ENCODE measurements around the gene EHD3. TPM values are rescaled to one million over a fixed set of nuclear protein-coding genes. Genes with fewer than 3 reads are reported as not detected.

Gene EHD3
- total RNA-seq, 1 donor = 8.2 TPM

- no peaks in the 10 kb centered on the region for H3K9me3 ChIP-seq (ENCODE audit: low read depth, low read length)
- peaks cover 46% of the 10 kb centered on the region for H3K4me1 ChIP-seq (ENCODE audit: insufficient read depth, low read length)
These were observed 10.9 kb upstream of the EHD3 start for GRCh38 chr2:31223026-31223425.

GRCh38 chr2:31223749-31224148 lies 10.2 kb upstream of the EHD3 start:
- Histone ChIP-seq H3K4me1 (ENCODE audit: insufficient read depth, low read length) (peaks cover 38% of the 10 kb centered on the region), H3K27me3 (ENCODE audit: insufficient read depth, low read length) (no peaks in the 10 kb centered on the region), H3K9me3 (ENCODE audit: low read depth, low read length) (no peaks in the 10 kb centered on the region), H3K4me3 (ENCODE audit: low read length) (no peak overlapping the region)

More at GRCh38 chr2:31223026-31223425, 10.9 kb upstream of the EHD3 start:
- H3K27me3 ChIP-seq (ENCODE audit: insufficient read depth, low read length) = no peaks in the 10 kb centered on the region
- H3K4me3 ChIP-seq (ENCODE audit: low read length) = no peak overlapping the region

DNA sequence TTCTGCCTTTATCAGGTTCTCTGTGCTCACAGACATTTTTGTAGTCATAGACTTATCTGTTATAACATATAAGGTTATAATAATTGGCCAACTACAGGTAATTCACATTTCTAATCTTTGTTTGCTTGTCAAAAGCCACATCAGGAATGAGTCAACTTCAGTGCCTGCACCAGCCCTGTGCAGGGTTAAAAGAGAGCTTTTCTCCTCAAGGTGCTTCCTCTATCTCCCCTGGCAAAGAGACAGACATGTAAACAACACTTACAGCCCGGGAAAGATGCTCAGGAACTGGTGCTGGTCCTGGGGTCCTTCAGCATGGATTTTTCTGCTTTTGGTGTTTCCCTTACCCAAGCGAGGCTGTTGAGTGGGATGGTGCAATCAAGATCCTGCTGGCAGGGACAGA lies 7.7 kb upstream of the EHD3 start:
- no peaks in the 10 kb centered on the region for H3K9me3 ChIP-seq (ENCODE audit: low read depth, low read length)
- no peaks in the 10 kb centered on the region for H3K27me3 ChIP-seq (ENCODE audit: insufficient read depth, low read length)
- peaks cover 16% of the 10 kb centered on the region for H3K4me1 ChIP-seq (ENCODE audit: insufficient read depth, low read length)
- no peak overlapping the region for H3K4me3 ChIP-seq (ENCODE audit: low read length)

- peaks cover 8% of the 10 kb centered on the region for H3K4me1 ChIP-seq (ENCODE audit: insufficient read depth, low read length)
- no peak overlapping the region for H3K4me3 ChIP-seq (ENCODE audit: low read length)
- no peaks in the 10 kb centered on the region for H3K9me3 ChIP-seq (ENCODE audit: low read depth, low read length)
- no peaks in the 10 kb centered on the region for H3K27me3 ChIP-seq (ENCODE audit: insufficient read depth, low read length)
These were observed 6.8 kb upstream of the EHD3 start for GRCh38 chr2:31227110-31227509.

DNA sequence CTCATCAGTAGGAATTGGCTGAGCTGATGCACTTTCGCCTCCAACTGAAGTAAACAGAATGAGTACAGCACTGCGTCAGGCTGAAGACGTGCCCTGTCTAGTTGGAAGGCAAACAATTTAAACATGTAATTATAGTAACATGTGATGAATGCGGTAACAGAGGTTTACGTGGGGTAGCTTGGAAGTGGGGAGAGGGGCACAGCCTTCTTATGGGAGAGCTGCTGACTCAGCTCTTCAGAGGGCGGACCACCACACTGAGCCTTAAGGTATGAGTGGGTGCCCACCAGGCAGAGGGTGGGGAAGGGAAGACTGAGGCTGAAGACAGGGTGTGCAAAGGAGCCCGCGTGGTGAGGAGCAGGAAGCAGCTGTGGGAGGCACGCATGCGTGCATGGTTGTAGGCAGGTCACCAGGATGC lies 6.2 kb upstream of the EHD3 start:
- H3K9me3 ChIP-seq (ENCODE audit: low read depth, low read length) = no peaks in the 10 kb centered on the region
- H3K4me3 ChIP-seq (ENCODE audit: low read length) = no peak overlapping the region
- peaks cover 5% of the 10 kb centered on the region for H3K4me1 ChIP-seq (ENCODE audit: insufficient read depth, low read length)
- no peaks in the 10 kb centered on the region for H3K27me3 ChIP-seq (ENCODE audit: insufficient read depth, low read length)

DNA sequence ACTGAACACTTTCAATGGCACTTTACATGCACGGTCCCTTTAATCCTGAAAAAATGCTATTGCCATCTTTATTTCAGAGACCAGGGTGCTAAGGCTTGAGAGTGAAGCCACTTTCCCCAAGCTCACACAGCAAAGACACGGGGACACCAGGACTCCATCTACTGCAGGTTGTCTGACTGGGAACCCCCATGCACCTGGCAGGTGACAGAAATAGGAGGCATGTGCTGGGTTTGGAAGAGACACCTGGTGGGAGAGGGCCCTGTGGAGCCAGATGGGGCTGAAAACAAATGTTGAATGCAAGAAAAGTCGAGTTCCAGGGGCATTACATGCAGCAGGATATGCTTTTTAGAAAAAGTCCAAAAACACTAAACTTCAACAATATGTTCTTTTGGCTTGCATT lies 5.2 kb upstream of the EHD3 start:
- Histone ChIP-seq H3K9me3 (ENCODE audit: low read depth, low read length) (no peaks in the 10 kb centered on the region), H3K27me3 (ENCODE audit: insufficient read depth, low read length) (no peaks in the 10 kb centered on the region), H3K4me3 (ENCODE audit: low read length) (no peak overlapping the region), H3K4me1 (ENCODE audit: insufficient read depth, low read length) (peaks cover 8% of the 10 kb centered on the region)

DNA sequence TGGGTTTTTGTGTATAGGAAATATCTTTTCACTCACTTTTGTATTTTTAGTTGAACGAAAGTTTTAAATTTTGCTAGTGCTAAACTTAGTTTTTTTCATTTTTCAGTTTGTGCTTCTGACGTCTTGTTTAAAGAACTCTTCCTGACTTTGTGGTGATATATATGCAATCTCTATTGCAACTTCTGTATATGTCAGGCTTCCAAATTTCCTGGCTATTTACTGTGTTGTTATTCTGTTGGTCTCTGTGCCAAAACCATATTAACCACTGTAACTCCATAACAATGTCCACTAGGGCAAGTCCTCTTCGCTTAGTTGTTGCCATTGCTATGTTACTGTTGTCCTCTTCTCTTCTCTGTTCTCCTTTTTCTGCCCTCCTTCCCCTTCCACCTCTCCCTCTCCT lies 3.2 kb upstream of the EHD3 start:
- H3K27me3 ChIP-seq (ENCODE audit: insufficient read depth, low read length) = no peaks in the 10 kb centered on the region
- no peak overlapping the region for H3K4me3 ChIP-seq (ENCODE audit: low read length)
- H3K4me1 ChIP-seq (ENCODE audit: insufficient read depth, low read length) = peaks cover 22% of the 10 kb centered on the region
- H3K9me3 ChIP-seq (ENCODE audit: low read depth, low read length) = no peaks in the 10 kb centered on the region

DNA sequence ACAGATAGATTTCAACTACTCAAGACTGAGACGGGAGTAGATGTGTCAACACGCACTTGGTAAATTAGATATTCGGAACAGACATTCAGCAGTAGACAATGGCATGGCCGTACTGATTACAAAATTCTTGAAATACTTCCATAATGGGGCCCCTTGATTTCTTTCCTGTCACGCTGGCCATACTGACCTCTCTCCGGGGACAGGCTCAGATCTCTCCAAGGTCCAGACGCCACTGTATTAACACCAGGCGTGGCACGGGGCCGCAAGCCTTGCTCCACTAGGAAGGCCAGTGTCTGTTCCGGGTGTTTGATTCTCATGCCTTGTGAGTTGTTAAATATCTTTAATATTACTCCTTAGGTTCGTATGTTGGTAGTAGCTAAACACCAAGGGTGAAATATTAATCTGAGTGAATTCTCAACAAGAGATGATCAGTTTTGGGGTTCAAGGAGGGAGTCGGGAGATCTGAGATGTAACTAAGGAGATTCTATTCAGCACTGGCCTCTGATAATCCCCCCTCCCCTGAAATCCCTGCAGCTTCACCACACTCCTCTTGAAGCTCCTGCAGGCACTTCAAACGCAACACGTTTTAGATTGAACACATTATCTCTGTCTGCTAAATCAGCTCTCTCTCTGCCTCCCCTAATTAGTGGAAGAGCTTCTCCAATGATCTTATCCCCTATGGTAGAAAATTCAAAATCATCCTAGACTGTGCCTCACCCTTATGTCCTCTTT lies 2.2 kb upstream of the EHD3 start:
- Histone ChIP-seq H3K4me1 (ENCODE audit: insufficient read depth, low read length) (peaks cover 22% of the 10 kb centered on the region), H3K4me3 (ENCODE audit: low read length) (no peak overlapping the region), H3K27me3 (ENCODE audit: insufficient read depth, low read length) (no peaks in the 10 kb centered on the region)

DNA sequence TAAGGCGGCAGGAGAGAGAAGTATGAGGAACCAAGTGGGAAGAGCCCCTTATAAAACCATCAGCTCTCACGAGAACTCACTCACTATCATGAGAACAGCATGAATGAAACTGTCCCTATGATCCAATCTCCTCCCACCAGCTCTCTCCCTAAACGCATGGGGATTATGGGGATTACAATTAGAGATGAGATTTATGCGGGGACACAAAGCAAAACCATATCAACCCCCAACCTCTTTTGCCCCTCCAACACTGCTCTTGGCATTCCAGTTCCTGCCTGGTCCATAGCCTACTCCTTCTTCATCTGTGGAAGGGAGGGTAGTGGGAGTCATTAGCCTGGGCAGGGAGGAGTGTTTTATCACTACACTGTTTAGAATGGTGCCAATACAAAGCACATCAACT lies 1.4 kb upstream of the EHD3 start:
- H3K4me3 ChIP-seq (ENCODE audit: low read length) = no peak overlapping the region
- no peaks in the 10 kb centered on the region for H3K9me3 ChIP-seq (ENCODE audit: low read depth, low read length)
- H3K4me1 ChIP-seq (ENCODE audit: insufficient read depth, low read length) = peaks cover 22% of the 10 kb centered on the region
- no peaks in the 10 kb centered on the region for H3K27me3 ChIP-seq (ENCODE audit: insufficient read depth, low read length)

More for the DNA sequence above, 2.2 kb upstream of the EHD3 start:
- no peaks in the 10 kb centered on the region for H3K9me3 ChIP-seq (ENCODE audit: low read depth, low read length)

GRCh38 chr2:31233231-31233630 lies 721 bp upstream of the EHD3 start:
- no peak overlapping the region for H3K4me3 ChIP-seq (ENCODE audit: low read length)
- peaks cover 22% of the 10 kb centered on the region for H3K4me1 ChIP-seq (ENCODE audit: insufficient read depth, low read length)
- H3K27me3 ChIP-seq (ENCODE audit: insufficient read depth, low read length) = no peaks in the 10 kb centered on the region
- H3K9me3 ChIP-seq (ENCODE audit: low read depth, low read length) = no peaks in the 10 kb centered on the region

DNA sequence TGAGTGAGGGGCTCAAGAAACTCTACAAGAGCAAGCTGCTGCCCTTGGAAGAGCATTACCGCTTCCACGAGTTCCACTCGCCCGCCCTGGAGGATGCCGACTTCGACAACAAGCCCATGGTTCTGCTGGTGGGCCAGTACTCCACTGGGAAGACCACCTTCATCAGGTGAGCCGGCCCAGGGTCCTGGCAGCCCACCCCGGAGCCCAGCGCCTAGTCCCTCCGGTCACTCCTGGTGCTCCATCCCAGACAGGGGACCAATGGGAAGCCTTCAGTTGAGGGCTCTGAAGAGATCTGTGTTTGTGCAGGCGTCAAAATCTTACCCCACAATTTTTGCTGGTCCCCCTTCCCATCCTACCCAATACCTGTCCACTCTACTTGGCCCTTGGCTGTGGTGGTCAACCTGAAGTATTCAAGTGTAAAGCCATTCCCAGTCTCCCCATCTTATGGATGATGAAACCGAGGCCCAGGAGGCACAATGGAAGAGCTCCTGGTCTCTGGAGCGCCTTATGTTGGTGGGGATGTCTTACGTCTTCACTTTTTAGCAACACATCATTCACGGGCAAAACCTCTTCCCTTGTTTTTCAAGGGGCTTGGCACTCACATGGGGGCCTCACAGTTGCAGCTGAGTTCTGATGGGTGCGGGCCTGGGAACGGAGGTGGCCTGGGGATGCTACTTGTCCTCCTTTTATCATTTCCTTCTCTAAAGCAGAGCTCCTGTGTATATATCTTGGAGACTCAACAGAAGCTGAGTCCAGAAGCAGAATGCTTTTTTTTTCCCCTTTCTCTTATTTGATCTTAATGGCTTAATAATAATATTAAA lies 941 bp downstream of the EHD3 start:
- peak overlapping the region; percentile 61 for H3K4me3 ChIP-seq (ENCODE audit: low read length)
- peaks cover 22% of the 10 kb centered on the region for H3K4me1 ChIP-seq (ENCODE audit: insufficient read depth, low read length)
- no peaks in the 10 kb centered on the region for H3K27me3 ChIP-seq (ENCODE audit: insufficient read depth, low read length)
- H3K9me3 ChIP-seq (ENCODE audit: low read depth, low read length) = no peaks in the 10 kb centered on the region

GRCh38 chr2:31235504-31235902 lies 1.6 kb downstream of the EHD3 start:
- peaks cover 22% of the 10 kb centered on the region for H3K4me1 ChIP-seq (ENCODE audit: insufficient read depth, low read length)
- H3K27me3 ChIP-seq (ENCODE audit: insufficient read depth, low read length) = no peaks in the 10 kb centered on the region
- H3K9me3 ChIP-seq (ENCODE audit: low read depth, low read length) = no peaks in the 10 kb centered on the region
- H3K4me3 ChIP-seq (ENCODE audit: low read length) = no peak overlapping the region

DNA sequence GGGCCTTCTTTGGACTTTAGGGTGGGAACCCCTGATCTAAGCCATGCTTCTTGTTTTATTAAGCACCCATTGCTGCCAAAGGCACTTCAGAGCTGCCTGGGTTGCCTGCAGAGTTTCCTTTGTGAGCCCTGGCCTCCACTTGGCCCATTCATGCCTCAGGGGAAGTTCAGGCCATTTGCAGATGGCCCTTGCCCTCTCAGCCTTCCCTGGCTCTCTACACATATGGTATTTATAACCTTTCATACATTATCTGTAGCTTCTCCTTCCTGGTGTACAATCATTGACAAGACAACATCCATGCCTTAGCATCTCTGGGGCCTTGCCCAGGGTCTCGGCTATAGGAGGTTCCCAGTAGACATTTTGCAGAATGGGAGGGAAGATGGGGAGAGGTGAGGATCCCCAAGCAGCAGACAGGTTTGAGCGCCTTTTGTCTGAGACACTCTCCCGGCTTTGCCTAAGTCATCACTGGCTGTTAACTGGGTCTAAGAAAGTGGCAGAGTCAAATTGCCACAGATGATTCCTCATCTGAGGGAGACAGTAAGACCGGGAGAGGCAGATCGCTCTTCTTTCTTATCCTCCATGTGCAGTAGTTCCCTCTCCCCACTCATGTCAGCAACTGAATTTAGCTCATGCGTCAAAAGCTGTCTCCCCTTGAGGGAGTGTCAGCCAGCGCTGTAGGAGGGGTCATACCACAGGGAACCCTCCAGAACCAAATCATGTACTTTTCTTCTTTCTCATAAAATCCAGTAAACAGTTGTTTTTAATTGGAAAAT lies 2.7 kb downstream of the EHD3 start:
- H3K4me3 ChIP-seq (ENCODE audit: low read length) = no peak overlapping the region
- no peaks in the 10 kb centered on the region for H3K9me3 ChIP-seq (ENCODE audit: low read depth, low read length)
- peaks cover 22% of the 10 kb centered on the region for H3K4me1 ChIP-seq (ENCODE audit: insufficient read depth, low read length)
- no peaks in the 10 kb centered on the region for H3K27me3 ChIP-seq (ENCODE audit: insufficient read depth, low read length)

- no peak overlapping the region for H3K4me3 ChIP-seq (ENCODE audit: low read length)
- no peaks in the 10 kb centered on the region for H3K9me3 ChIP-seq (ENCODE audit: low read depth, low read length)
- H3K4me1 ChIP-seq (ENCODE audit: insufficient read depth, low read length) = peaks cover 22% of the 10 kb centered on the region
- H3K27me3 ChIP-seq (ENCODE audit: insufficient read depth, low read length) = no peaks in the 10 kb centered on the region
These were observed 3.5 kb downstream of the EHD3 start for GRCh38 chr2:31237348-31238017.

Data from mononuclear cell (primary cell).